ENCODE data around the gene ESPN. TPM values are rescaled to one million over a fixed set of nuclear protein-coding genes. Genes with fewer than 3 reads are reported as not detected.

The ESPN gene
- polyA plus RNA-seq, 1 donor (not counting 4 experiments of a cell fraction or from before 2014, with no cell fraction given), result 0.47 TPM

GRCh38 chr1:6467224-6467623 lies 42.6 kb downstream of the ESPN start:
- no peaks in the 10 kb centered on the region for H3K9me3 ChIP-seq (ENCODE audit: control insufficient read depth, low read depth, low read length)
- no peak overlapping the region for H2AFZ ChIP-seq (ENCODE audit: control insufficient read depth, low read length)
- no peak overlapping the region for H3K4me2 ChIP-seq (ENCODE audit: control insufficient read depth, extremely low read depth, insufficient read depth, low read depth, low read length)
- FAIRE-seq (no peak), DNase-seq (ENCODE audit: low read depth, low spot score) (no peak)
- no peak overlapping the region for H3K4me3 ChIP-seq (ENCODE audit: control insufficient read depth in 2 of 3, extremely low read depth in 1 of 3, insufficient read depth in 2 of 3, low read depth in 1 of 3, low read length in 3 of 3)
- no peak for TF ChIP-seq CTCF (optimal IDR thresholded peaks at IDR 0.05 in 1 of 3, IDR thresholded peaks at IDR 0.05 in 1 of 3, conservative IDR thresholded peaks at IDR 0.05 in 1 of 3; ENCODE audit: extremely low read depth in 1 of 3, insufficient read depth in 2 of 3, low read length in 3 of 3)
- no peak for TF ChIP-seq EZH2 (IDR thresholded peaks at IDR 0.05; ENCODE audit: low read length)
- peaks cover 10% of the 10 kb centered on the region for H3K4me1 ChIP-seq (ENCODE audit: control insufficient read depth, extremely low read depth, insufficient read depth, low read length)
- H4K20me1 ChIP-seq (ENCODE audit: control insufficient read depth, extremely low read depth, insufficient read depth, low read length), result no peaks in the 10 kb centered on the region
- no peak overlapping the region for H3K9ac ChIP-seq (ENCODE audit: control insufficient read depth, extremely low read depth, insufficient read depth, low read length)
- H3K36me3 ChIP-seq (ENCODE audit: control insufficient read depth in 2 of 2, extremely low read depth in 1 of 2, insufficient read depth in 2 of 2, low read length in 2 of 2), result peaks cover 41 to 59% of the 10 kb centered on the region in 2 experiments
- no peaks in the 10 kb centered on the region for H3K27me3 ChIP-seq (ENCODE audit: control insufficient read depth, extremely low read depth, insufficient read depth, low read length)
- dilution Hi-C loops (cut with MboI; ENCODE audit: extremely low pct_ligation_motif_present, low sequenced_read_pairs), result no loop called here
- H3K27ac ChIP-seq (ENCODE audit: control insufficient read depth, insufficient read depth, low read length), result no peak overlapping the region
- no peaks in the 10 kb centered on the region for H3K9me1 ChIP-seq (ENCODE audit: control insufficient read depth, extremely low read depth, insufficient read depth, low read length)
- H3K79me2 ChIP-seq (ENCODE audit: control insufficient read depth, insufficient read depth, low read length), result no peaks in the 10 kb centered on the region

- Histone ChIP-seq H3K4me3 (ENCODE audit: control insufficient read depth in 2 of 3, extremely low read depth in 1 of 3, insufficient read depth in 2 of 3, low read depth in 1 of 3, low read length in 3 of 3) (no peak overlapping the region), H3K27ac (ENCODE audit: control insufficient read depth, insufficient read depth, low read length) (no peak overlapping the region), H3K4me2 (ENCODE audit: control insufficient read depth, extremely low read depth, insufficient read depth, low read depth, low read length) (no peak overlapping the region), H3K79me2 (ENCODE audit: control insufficient read depth, insufficient read depth, low read length) (no peaks in the 10 kb centered on the region), H3K4me1 (ENCODE audit: control insufficient read depth, extremely low read depth, insufficient read depth, low read length) (peaks cover 17% of the 10 kb centered on the region), H3K27me3 (ENCODE audit: control insufficient read depth, extremely low read depth, insufficient read depth, low read length) (no peaks in the 10 kb centered on the region), H3K9ac (ENCODE audit: control insufficient read depth, extremely low read depth, insufficient read depth, low read length) (no peak overlapping the region), H3K36me3 (ENCODE audit: control insufficient read depth in 2 of 2, extremely low read depth in 1 of 2, insufficient read depth in 2 of 2, low read length in 2 of 2) (peaks cover 42 to 56% of the 10 kb centered on the region in 2 experiments), H3K9me3 (ENCODE audit: control insufficient read depth, low read depth, low read length) (no peaks in the 10 kb centered on the region), H3K9me1 (ENCODE audit: control insufficient read depth, extremely low read depth, insufficient read depth, low read length) (peaks cover 2% of the 10 kb centered on the region), H4K20me1 (ENCODE audit: control insufficient read depth, extremely low read depth, insufficient read depth, low read length) (no peaks in the 10 kb centered on the region), H2AFZ (ENCODE audit: control insufficient read depth, low read length) (no peak overlapping the region)
- dilution Hi-C loops (cut with MboI; ENCODE audit: extremely low pct_ligation_motif_present, low sequenced_read_pairs), result no loop called here
- TF ChIP-seq CTCF (optimal IDR thresholded peaks at IDR 0.05 in 1 of 3, IDR thresholded peaks at IDR 0.05 in 1 of 3, conservative IDR thresholded peaks at IDR 0.05 in 1 of 3; ENCODE audit: extremely low read depth in 1 of 3, insufficient read depth in 2 of 3, low read length in 3 of 3) (no peak), EZH2 (IDR thresholded peaks at IDR 0.05; ENCODE audit: low read length) (no peak)
- DNase-seq (ENCODE audit: low read depth, low spot score) (no peak), FAIRE-seq (no peak)
These were observed 43.4 kb downstream of the ESPN start for GRCh38 chr1:6467744-6468688.
